CD4-positive, alpha-beta T cell treated with Interferon gamma for 1 hour (primary cell): ENCODE measurements around the gene SAFB.

Source experiments
- DNase-seq: peaks from one replicate; pipeline ENCODE4 v3.0.0-alpha.2; 2020

SAFB gene

GRCh38 chr19:5628919-5629481, 6.1 kb downstream of the SAFB start:
- DNase-seq = peak; percentile 39

DNA sequence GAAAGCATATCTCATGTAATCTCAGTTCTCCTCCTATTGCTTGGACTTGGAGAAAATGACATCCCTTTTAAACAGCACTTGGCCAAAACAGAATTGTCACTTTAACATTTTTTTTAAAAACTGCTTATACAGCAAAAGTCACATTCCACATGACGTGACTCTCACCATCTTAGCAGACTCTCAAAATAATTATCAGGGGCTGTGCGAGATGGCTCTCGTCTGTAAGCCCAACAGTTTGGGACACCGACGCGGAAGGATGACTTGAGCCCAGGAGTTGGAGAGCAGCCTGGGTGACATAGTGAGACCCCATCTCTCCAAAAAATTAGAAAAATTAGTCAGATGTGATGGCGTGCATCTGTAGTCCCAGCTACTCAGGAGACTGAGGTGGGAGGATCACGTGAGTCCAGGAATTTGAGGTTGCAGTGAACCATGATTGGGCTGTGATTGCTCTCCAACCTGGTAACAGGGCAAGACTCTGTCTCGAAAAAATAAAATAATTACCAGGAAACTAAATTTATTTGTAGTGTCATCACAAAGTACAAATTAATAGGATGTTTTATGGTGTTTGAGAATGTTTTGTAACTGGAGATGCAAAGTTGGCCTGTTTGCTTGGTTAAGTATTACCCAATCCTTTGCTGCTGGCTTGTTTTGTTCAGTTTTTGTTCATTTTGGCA, 8.8 kb downstream of the SAFB start:
- no peak for DNase-seq

GRCh38 chr19:5632241-5632612, 9.3 kb downstream of the SAFB start:
- DNase-seq = no peak

- DNase-seq = no peak
Observed at GRCh38 chr19:5632657-5633056, 9.8 kb downstream of the SAFB start.

- DNase-seq = no peak
Observed at GRCh38 chr19:5635427-5635826, 12.5 kb downstream of the SAFB start.

GRCh38 chr19:5637971-5638370, 15.1 kb downstream of the SAFB start:
- DNase-seq = no peak

- DNase-seq = no peak
Observed at GRCh38 chr19:5641171-5641570, 18.3 kb downstream of the SAFB start.

- DNase-seq = no peak
Observed at GRCh38 chr19:5642204-5642603, 19.3 kb downstream of the SAFB start.

DNA sequence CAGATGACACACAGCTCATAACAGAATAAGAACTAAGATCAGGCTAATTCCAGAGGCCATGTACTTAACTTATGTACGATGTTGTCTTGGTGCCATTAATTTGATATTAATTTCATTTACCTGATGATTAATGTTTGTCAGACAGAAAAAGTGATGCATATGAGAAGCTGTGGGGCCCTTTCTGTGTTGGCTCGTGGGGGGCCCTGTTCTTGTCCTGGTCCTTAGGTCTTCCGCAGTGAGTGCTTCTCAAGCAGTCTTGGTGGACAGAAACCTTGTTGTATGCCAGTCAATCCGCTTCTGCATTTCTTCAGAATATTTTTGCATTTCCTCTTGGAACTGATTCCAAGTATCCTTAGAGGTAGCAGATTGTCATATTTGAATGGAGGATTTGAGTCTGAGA, 20.2 kb downstream of the SAFB start:
- DNase-seq = no peak

DNA sequence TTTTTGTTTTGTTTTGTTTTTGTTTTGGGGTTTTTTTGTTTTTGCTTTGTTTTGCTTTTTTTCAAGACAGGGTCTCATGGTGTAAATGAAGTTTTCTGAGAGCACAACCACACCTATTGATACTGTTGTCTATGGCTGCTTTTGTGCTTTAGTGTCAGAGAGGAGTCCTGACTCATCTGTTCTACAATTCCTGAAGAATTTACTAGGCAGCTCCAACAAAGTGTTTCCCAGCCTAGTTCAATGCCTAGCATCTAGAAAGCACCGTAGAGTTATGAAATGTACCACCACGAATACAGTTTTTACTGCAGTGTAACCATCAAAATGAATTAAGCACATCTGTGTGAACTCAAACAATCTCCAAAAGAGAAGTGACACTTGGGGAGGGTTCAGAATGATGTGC, 21.2 kb downstream of the SAFB start:
- DNase-seq = no peak

- DNase-seq = no peak
Observed at GRCh38 chr19:5645409-5645808, 22.5 kb downstream of the SAFB start.

- no peak for DNase-seq
Observed at GRCh38 chr19:5646703-5647102, 23.8 kb downstream of the SAFB start.

- DNase-seq = no peak
Observed at GRCh38 chr19:5648464-5648863, 25.6 kb downstream of the SAFB start.

GRCh38 chr19:5651361-5651760, 28.5 kb downstream of the SAFB start:
- DNase-seq = no peak

DNA sequence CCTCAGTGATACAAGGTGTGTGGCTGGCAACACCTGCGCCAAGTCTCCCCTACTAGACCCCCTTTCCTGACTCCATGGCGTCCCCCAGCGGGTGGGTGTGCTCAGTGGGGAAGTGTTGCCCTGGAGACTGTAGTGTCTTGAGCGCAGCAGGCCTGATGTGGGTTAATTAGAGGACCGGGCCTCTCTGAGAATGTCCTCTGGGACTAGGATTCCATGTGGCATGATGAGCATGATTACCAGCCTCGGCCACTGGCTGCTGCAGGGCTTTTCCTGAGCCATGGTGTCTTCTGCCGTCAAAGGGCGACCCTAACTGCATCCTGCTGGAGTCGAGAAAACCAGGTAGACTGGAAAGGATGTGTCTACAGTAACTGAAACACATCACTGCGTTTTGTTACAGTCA, 29.4 kb downstream of the SAFB start:
- no peak for DNase-seq

DNA sequence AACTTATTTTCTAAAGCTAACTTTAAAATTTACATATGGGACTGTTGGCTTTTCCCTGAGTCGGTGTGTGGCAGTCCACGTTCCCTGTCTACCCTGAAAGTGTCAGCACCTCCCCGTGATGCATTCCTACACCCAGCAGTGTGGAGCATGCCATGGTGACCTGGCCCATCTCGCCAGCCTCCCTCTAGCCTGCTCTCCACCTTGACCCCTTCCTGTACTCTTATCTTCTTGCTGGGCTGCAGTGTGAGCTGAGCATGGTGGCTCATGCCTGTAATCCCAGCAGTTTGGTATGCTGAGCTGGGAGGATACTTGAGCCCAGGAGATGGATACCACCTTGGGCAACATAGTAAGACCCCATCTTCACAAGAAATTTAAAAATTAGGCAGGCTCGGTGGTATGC, 32.0 kb downstream of the SAFB start:
- DNase-seq = no peak

DNA sequence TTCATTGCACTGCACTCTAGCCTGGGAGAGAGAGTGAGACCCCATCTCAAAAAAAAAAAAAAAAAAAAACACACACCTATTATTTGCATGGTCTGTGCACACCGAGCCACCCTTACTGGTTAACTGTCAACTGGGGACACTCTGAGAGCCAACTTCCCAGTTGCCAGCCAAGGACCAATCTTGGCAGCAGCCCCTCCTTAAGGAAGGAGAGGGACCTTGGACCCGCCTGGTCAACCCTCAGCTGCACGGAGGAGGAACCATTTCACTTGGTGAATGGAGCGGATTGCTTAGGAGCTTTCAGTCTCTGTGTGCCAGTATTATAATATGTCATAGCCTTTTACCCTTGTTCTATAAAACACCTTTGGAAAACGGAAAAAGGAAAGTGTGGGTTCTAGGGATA, 32.5 kb downstream of the SAFB start:
- no peak for DNase-seq

- DNase-seq = no peak
Observed at GRCh38 chr19:5661483-5661882, 38.6 kb downstream of the SAFB start.

DNA sequence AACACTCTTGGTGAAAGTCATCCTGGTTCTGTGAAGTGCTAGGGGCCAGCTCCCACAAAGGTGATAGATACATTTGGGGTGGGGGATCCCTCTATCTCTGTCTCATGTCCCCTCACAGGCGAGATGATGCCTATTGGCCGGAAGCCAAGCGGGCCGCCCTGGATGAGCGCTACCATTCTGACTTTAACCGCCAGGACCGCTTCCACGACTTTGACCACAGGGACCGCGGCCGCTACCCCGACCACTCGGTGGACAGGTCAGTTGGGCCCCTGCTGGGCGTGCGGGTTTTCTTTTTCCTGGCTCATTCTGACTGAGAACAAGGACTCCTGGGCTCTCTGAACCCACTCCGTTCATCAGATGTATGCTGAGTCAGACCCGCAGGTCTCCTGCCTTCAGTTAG, 41.0 kb downstream of the SAFB start:
- DNase-seq = no peak

- no peak for DNase-seq
Observed at GRCh38 chr19:5664515-5664914, 41.6 kb downstream of the SAFB start.

DNA sequence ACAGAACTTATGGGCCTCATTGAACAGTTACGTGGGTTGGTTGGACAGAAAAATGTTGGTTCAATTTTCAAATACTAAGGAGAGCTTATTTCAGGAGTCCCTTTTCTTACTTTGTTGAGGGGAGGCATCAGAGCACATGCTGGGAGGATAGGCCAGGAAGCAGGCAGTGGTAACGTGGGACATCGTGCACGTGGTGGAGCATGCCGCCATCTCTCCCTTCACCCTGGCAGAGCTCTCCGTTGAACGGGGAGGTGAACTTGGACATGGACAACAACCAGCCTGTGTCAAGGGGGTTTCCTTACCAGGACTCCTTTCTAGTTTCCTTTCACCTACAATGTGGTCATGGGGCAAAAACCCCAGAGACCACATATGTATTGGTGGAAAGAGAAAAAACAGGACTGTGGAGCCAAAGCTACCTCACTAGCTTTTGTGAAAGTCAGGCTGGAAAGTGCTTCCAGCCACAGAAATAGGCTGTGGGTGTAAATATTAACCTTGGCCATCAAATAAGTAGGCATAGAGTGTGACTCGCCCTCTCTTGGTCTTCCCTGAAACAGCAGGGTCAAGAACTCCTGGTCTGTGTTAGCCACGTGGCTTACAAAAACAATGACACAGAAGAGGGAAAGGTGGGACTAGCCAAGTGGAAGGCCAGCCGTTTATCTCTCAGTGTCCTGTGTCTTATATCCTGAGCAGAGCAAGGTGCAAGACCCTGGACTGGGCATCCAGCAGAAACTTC, 43.1 kb downstream of the SAFB start:
- DNase-seq = no peak

DNA sequence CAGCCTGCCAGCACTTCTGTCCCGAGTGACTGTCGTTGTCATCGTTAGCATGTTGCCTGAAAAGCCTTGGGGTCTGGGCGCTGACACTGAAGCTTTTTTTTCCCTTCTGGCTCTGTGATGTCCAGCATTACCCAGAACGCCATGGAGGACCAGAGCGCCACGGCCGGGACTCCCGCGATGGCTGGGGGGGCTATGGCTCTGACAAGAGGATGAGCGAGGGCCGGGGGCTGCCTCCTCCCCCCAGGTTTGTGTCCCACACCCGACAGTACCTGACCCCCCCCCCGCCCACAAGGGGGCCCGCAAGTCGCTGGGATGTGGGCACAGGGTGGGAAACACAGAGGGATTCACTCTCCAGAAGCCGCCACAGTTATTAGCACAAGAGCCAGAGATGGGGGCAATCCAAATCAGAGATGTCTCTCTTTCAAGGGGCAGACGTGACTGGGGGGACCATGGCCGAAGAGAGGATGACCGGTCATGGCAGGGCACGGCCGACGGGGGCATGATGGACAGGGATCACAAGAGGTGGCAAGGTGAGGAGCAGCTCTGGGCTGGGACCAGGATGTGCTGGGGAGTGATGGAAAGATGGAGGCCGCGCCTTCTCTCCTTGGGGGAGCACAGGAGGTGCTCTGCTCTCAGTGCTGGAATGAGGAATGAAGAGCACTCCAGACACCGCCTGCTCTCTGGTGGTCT, 44.2 kb downstream of the SAFB start:
- DNase-seq = no peak

DNA sequence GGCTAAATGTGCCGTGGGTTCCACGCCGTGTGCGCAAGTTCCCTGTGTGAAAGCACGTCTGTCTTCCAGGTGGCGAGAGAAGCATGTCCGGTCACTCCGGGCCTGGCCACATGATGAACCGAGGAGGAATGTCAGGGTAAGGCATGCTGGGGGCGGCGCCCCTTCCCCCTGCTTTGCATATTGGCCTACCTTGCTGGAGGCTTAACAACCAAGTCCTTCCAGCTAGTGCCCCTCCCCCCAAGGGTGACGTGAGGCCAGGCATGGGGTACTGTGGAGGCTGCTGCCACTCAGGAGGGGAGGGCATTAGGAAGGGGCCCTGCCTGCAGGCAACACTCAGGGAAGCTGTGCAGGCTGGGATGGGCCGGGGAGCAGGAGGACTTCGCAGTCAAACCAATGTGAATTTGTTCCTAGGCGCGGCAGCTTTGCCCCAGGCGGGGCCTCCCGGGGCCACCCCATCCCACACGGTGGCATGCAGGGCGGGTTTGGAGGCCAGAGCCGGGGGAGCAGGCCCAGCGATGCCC, 44.9 kb downstream of the SAFB start:
- DNase-seq = no peak

DNA sequence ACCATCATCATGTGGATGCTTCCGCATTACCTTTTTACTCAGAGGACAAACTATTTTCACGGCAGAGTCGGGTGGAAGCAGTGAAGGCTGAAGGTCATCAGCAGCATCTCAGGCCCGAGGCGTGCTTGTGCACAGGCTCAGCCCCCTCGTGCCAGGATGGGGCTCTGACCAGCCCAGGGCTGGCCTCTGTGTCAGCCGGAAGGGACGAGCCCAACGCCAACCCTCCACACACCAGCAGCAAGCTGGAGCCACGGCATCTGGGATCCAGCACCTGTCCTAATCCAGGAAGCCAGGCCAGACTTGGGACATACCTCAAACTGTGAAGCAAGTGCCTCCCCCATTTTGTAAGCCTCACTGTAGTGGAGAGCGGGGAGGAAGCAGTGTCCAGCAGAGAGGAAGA, 46.3 kb downstream of the SAFB start:
- no peak for DNase-seq
